ENCODE measurements around the gene TOM1.
A peak's percentile ranks its signal among the peaks of the same experiment; 100 is the strongest.
"Not testable (repeated sequence)": the region's sequence is repeated elsewhere in the genome, so short reads cannot be mapped to it uniquely, and the experiment has no call there.

The TOM1 gene

DNA sequence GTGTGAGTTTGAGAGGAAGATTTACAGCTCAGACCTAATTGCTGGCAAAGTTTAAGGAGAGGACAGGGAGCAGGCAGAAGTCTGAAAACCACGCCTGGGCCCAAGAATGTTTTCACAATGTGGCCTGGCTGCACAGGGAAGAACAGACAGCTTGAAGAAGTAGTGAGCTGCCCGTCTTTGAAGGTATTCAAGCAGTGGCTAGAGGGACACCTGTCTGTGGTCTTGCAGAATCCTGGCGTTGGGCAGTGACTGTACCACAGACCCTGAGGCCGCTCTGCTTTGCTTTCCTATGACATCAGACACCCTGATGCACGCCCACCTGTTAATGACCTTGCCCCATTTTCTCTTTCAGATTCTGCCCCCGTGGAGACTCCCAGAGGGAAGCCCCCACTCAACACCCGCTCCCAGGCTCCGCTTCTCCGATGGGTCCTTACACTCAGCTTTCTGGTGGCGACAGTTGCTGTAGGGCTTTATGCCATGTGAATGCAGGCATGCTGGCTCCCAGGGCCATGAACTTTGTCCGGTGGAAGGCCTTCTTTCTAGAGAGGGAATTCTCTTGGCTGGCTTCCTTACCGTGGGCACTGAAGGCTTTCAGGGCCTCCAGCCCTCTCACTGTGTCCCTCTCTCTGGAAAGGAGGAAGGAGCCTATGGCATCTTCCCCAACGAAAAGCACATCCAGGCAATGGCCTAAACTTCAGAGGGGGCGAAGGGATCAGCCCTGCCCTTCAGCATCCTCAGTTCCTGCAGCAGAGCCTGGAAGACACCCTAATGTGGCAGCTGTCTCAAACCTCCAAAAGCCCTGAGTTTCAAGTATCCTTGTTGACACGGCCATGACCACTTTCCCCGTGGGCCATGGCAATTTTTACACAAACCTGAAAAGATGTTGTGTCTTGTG, 93.7 kb downstream of the TOM1 start:
- DNase-seq (ENCODE audit: low spot score), result no peak
- FAIRE-seq, result no peak

DNA sequence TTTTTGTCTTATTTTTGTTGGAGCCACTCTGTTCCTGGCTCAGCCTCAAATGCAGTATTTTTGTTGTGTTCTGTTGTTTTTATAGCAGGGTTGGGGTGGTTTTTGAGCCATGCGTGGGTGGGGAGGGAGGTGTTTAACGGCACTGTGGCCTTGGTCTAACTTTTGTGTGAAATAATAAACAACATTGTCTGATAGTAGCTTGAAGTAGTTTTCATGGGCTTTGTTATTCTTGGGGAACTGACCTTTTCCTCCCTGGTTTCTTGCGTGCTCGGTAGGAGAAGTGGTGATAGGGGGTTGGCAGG, 94.3 kb downstream of the TOM1 start:
- DNase-seq (ENCODE audit: low spot score), result no peak
- FAIRE-seq, result no peak

DNA sequence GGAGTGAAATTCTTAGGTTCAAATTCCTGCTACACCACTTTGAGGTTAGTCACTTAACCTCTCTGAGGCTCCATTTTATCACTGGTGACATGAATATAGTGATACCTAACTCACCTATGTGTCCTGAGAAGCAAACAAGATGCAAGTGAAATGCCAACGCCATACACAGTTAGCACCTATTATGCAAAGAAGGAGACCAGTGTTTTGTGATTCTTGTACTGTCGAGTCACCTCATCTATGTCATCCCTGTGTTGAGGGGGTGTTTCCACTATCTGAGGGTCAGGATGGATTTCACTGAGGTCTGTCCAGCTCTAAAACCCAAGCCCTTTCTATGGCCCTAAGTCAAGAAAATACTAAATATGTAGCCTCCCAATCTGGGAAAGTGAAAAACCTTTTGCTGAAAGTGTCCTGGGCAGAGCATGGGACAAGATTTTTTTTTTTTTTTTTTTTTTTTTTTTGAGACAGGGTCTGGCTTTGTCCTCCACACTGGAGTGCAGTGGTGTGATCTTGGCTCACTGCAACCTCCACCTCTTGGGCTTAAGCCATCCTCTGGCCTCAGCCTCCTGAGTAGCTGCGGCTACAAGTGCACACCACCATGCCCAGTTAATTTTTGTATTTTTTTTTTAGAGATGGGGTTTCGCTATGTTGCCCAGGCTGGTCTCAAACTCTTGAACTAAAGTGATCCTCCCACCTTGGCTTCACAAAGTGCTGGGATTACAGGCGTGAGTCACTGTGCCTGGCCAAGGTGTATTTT, 95.3 kb downstream of the TOM1 start:
- FAIRE-seq (no peak), DNase-seq (ENCODE audit: low spot score) (no peak)

DNA sequence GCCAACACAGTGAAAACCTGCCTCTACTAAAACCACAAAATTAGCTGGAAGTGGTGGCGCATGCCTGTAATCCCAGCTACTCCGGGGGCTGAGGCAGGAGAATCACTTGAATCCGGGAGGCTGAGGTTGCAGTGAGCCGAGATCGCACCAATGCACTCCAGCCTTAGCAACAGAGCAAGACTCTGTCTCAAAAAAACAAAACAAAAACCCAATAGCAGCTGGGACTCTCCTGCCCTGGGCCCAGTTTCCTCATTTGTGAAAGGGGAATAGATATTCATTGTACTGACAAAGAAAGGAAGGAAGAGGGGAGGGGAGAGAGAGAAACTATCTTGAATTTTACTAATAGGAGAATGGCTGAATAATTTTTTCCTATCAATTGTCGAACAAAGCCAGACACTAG, 96.9 kb downstream of the TOM1 start:
- not testable (repeated sequence) for FAIRE-seq

DNA sequence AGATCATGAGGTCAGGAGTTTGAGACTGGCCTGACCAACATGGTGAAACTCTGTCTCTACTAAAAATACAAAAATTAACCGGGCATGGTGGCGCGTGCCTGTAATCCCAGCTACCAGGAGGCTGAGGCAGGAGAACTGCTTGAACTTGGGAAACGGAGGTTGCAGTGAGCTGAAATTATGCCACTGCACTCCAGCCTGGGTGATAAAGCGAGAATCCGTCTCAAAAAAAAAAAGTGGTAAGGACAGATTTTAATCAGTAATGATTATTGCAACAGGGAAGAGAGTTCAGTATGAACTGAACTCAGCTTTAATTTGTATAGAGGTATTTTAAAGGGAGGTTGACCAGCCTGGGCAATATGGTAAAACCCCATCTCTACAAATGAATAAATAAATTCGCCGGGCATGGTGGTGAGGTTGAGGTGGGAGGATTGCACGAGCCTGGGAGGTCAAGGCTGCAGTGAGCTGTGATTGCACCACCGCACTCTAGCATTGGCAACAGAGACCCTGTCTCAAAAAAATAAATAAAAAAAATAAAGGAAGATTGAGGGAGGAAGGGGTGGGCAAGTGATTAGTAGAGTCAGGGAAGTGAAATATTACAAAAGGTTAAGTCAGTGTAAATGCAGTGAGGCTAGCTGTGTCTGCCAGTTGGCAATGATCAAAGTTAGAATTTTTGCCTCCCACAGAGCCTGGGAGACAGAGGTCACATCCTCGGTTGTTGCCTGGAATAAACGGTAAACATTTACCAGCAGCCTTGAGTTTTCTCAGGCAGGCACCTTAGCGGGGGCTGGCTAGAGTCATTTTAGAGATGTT, 97.6 kb downstream of the TOM1 start:
- DNase-seq (ENCODE audit: low spot score) (peak; percentile 64), FAIRE-seq (peak; percentile 72)

More for the DNA sequence above, 96.9 kb downstream of the TOM1 start:
- DNase-seq (ENCODE audit: low spot score), result peak; percentile 18
